Suppressor macrophage treated with lipopolysaccharide for 4 hours (primary cell): ENCODE data around the gene TMEM63A.
"Not testable (repeated sequence)": the region's sequence is repeated elsewhere in the genome, so short reads cannot be mapped to it uniquely, and the experiment has no call there.

Experiments used
- DNase-seq: peaks from one replicate; pipeline ENCODE4 v3.0.0-alpha.2; 2020

TMEM63A gene

GRCh38 chr1:225816643-225817538, 65.3 kb downstream of the TMEM63A start:
- DNase-seq: no peak

- no peak for DNase-seq
Measured at GRCh38 chr1:225815526-225816178, 66.5 kb downstream of the TMEM63A start.

- not testable (repeated sequence) for DNase-seq
Measured at GRCh38 chr1:225815090-225815489, 67.1 kb downstream of the TMEM63A start.

- no peak for DNase-seq
Measured at GRCh38 chr1:225814381-225814780, 67.8 kb downstream of the TMEM63A start.

- DNase-seq: peak; percentile 63
Measured at GRCh38 chr1:225813214-225813964, 68.8 kb downstream of the TMEM63A start.

GRCh38 chr1:225812488-225813213, 69.5 kb downstream of the TMEM63A start:
- DNase-seq: no peak

- peak; percentile 5 for DNase-seq
Measured at GRCh38 chr1:225811622-225812487, 70.3 kb downstream of the TMEM63A start.

GRCh38 chr1:225810579-225811538, 71.3 kb downstream of the TMEM63A start:
- not testable (repeated sequence) for DNase-seq

GRCh38 chr1:225809842-225810578, 72.2 kb downstream of the TMEM63A start, which contains the start of gene EPHX1:
Gene EPHX1, plus strand, starts transcription at chr1:225810124. Its CDS starts 18,606 bp downstream, at chr1:225828730.
- peak; percentile 88 for DNase-seq

- no peak for DNase-seq
Measured at GRCh38 chr1:225808136-225808535, 74.0 kb downstream of the TMEM63A start.

- DNase-seq: not testable (repeated sequence)
Measured at GRCh38 chr1:225806736-225807135, 75.4 kb downstream of the TMEM63A start.

GRCh38 chr1:225806249-225806648, 75.9 kb downstream of the TMEM63A start:
- DNase-seq: no peak

GRCh38 chr1:225801146-225801545, 81.0 kb downstream of the TMEM63A start:
- not testable (repeated sequence) for DNase-seq

GRCh38 chr1:225796097-225796496, 86.1 kb downstream of the TMEM63A start:
- not testable (repeated sequence) for DNase-seq
